ENCODE results near the gene ADGRD2. TPM values are rescaled to one million over a fixed set of nuclear protein-coding genes. Genes with fewer than 3 reads are reported as not detected.

ADGRD2 gene
- total RNA-seq, 4 donors from 2014 or later = 0.20 to 0.49 (median 0.36) TPM; not detected in 1

GRCh38 chr9:124505006-124505900 lies 55.0 kb downstream of the ADGRD2 start:
- 36 to 53% methylated on average over 31 to 57 of the region's 69 CpGs for WGBS, 2 donors
- DNase-seq (ENCODE audit: low spot score in 2 of 2) = no peak
- intact Hi-C loops (cut with DNase I; ENCODE audit: low total_unique reads) = no loop called here
- no peak overlapping the region for H3K4me3 ChIP-seq (ENCODE audit: low read depth, poor library complexity, severe bottlenecking)
- TF ChIP-seq CTCF (IDR thresholded peaks at IDR 0.05) (no peak), POLR2A (IDR thresholded peaks at IDR 0.05) (no peak)

GRCh38 chr9:124505901-124506346 lies 55.7 kb downstream of the ADGRD2 start:
- intact Hi-C loops (cut with DNase I; ENCODE audit: low total_unique reads) = no loop called here
- WGBS, 2 donors = 76 to 80% methylated on average over 19 of the region's 19 CpGs
- DNase-seq (ENCODE audit: low spot score in 2 of 2) = no peak
- H3K4me3 ChIP-seq (ENCODE audit: low read depth, poor library complexity, severe bottlenecking) = no peak overlapping the region
- TF ChIP-seq POLR2A (IDR thresholded peaks at IDR 0.05) (no peak), CTCF (IDR thresholded peaks at IDR 0.05) (no peak)

GRCh38 chr9:124506433-124506832 lies 56.2 kb downstream of the ADGRD2 start:
- intact Hi-C loops (cut with DNase I; ENCODE audit: low total_unique reads) = no loop called here
- TF ChIP-seq CTCF (IDR thresholded peaks at IDR 0.05) (no peak), POLR2A (IDR thresholded peaks at IDR 0.05) (no peak)
- no peak for DNase-seq (ENCODE audit: low spot score in 2 of 2)
- no peak overlapping the region for H3K4me3 ChIP-seq (ENCODE audit: low read depth, poor library complexity, severe bottlenecking)
- WGBS, 2 donors = 86 to 98% methylated on average over 8 of the region's 8 CpGs

- intact Hi-C loops (cut with DNase I; ENCODE audit: low total_unique reads) = no loop called here
- no peak for DNase-seq (ENCODE audit: low spot score in 2 of 2)
- TF ChIP-seq POLR2A (IDR thresholded peaks at IDR 0.05) = no peak
- TF ChIP-seq CTCF (IDR thresholded peaks at IDR 0.05) = no peak
- no peak within 1 kb of the TSS for H3K4me3 ChIP-seq (ENCODE audit: low read depth, poor library complexity, severe bottlenecking)
- WGBS, 2 donors = 92 to 95% methylated on average over 34 of the region's 34 CpGs
Measured at GRCh38 chr9:124506931-124507879, 57.0 kb downstream of the ADGRD2 start, which contains the start of gene NR5A1. NR5A1 (minus strand) TSS chr9:124507399; CDS start chr9:124503395, 4,004 bp downstream.

GRCh38 chr9:124507880-124508423 lies 57.7 kb downstream of the ADGRD2 start:
- no peak for DNase-seq (ENCODE audit: low spot score in 2 of 2)
- H3K4me3 ChIP-seq (ENCODE audit: low read depth, poor library complexity, severe bottlenecking) = no peak overlapping the region
- intact Hi-C loops (cut with DNase I; ENCODE audit: low total_unique reads) = no loop called here
- 94% methylated on average over 11 of the region's 11 CpGs for WGBS, 2 donors
- TF ChIP-seq POLR2A (IDR thresholded peaks at IDR 0.05) (no peak), CTCF (IDR thresholded peaks at IDR 0.05) (no peak)

Data from lower leg skin (tissue), 4 donors.